Neural cell (in vitro differentiated cells): ENCODE results near the gene THRB.

Source experiments
- EP300 ChIP-seq: fragments of 450-650 bp; conservative IDR thresholded peaks from 2 replicates; pipeline ENCODE4 v1.6.1; 2014; ENCODE audit warnings: antibody characterized with exemption, mild to moderate bottlenecking, moderate library complexity; ENCODE audit not compliant: poor library complexity, severe bottlenecking
- EZH2 ChIP-seq: fragments of 200-600, 300-800 bp; shearing (Covaris generic), sonication (generic); IDR thresholded peaks from 2 replicates; pipeline ENCODE4 v1.6.1; 2014; ENCODE audit warnings: antibody characterized with exemption, low read length, borderline replicate concordance, mild to moderate bottlenecking; ENCODE audit not compliant: insufficient read depth, poor library complexity, severe bottlenecking
- POLR2AphosphoS5 ChIP-seq: IDR thresholded peaks from 2 replicates; pipeline ENCODE4 v1.6.1; 2012
- SMC3 ChIP-seq: fragments of 450-650 bp; conservative IDR thresholded peaks from 2 replicates; pipeline ENCODE4 v1.6.1; 2014; ENCODE audit warnings: antibody characterized with exemption, mild to moderate bottlenecking, moderate library complexity; ENCODE audit not compliant: poor library complexity
- TAF1 ChIP-seq: IDR thresholded peaks from 2 replicates; pipeline ENCODE4 v1.6.1; 2012; ENCODE audit warnings: low read depth
- TF ChIP-seq, protein P1 (sequence below): fragments of 450-650 bp; IDR thresholded peaks from 2 replicates; pipeline ENCODE4 v1.5.1; 2014; ENCODE audit warnings: antibody characterized with exemption, mild to moderate bottlenecking, moderate library complexity; ENCODE audit not compliant: poor library complexity, severe bottlenecking
- TF ChIP-seq, protein P2 (sequence below): IDR thresholded peaks from 2 replicates; pipeline ENCODE4 v1.6.1; 2012; ENCODE audit warnings: borderline replicate concordance

GRCh38 chr3:24310887-24311286, 183.8 kb downstream of the THRB start:
- TF ChIP-seq POLR2AphosphoS5: no peak
- TF ChIP-seq, protein P1, sequence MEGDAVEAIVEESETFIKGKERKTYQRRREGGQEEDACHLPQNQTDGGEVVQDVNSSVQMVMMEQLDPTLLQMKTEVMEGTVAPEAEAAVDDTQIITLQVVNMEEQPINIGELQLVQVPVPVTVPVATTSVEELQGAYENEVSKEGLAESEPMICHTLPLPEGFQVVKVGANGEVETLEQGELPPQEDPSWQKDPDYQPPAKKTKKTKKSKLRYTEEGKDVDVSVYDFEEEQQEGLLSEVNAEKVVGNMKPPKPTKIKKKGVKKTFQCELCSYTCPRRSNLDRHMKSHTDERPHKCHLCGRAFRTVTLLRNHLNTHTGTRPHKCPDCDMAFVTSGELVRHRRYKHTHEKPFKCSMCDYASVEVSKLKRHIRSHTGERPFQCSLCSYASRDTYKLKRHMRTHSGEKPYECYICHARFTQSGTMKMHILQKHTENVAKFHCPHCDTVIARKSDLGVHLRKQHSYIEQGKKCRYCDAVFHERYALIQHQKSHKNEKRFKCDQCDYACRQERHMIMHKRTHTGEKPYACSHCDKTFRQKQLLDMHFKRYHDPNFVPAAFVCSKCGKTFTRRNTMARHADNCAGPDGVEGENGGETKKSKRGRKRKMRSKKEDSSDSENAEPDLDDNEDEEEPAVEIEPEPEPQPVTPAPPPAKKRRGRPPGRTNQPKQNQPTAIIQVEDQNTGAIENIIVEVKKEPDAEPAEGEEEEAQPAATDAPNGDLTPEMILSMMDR: no peak
- no peak for TF ChIP-seq EZH2
- TF ChIP-seq, protein P2, sequence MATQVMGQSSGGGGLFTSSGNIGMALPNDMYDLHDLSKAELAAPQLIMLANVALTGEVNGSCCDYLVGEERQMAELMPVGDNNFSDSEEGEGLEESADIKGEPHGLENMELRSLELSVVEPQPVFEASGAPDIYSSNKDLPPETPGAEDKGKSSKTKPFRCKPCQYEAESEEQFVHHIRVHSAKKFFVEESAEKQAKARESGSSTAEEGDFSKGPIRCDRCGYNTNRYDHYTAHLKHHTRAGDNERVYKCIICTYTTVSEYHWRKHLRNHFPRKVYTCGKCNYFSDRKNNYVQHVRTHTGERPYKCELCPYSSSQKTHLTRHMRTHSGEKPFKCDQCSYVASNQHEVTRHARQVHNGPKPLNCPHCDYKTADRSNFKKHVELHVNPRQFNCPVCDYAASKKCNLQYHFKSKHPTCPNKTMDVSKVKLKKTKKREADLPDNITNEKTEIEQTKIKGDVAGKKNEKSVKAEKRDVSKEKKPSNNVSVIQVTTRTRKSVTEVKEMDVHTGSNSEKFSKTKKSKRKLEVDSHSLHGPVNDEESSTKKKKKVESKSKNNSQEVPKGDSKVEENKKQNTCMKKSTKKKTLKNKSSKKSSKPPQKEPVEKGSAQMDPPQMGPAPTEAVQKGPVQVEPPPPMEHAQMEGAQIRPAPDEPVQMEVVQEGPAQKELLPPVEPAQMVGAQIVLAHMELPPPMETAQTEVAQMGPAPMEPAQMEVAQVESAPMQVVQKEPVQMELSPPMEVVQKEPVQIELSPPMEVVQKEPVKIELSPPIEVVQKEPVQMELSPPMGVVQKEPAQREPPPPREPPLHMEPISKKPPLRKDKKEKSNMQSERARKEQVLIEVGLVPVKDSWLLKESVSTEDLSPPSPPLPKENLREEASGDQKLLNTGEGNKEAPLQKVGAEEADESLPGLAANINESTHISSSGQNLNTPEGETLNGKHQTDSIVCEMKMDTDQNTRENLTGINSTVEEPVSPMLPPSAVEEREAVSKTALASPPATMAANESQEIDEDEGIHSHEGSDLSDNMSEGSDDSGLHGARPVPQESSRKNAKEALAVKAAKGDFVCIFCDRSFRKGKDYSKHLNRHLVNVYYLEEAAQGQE: no peak
- TF ChIP-seq EP300: no peak
- TF ChIP-seq SMC3: no peak
- TF ChIP-seq TAF1: no peak
